SK-N-SH treated with all-trans-retinoic acid at 6 μM for 48 hours (cell line): ENCODE measurements around the gene TTLL13.
"Not testable (repeated sequence)": the region's sequence is repeated elsewhere in the genome, so short reads cannot be mapped to it uniquely, and the experiment has no call there.

Experiments used
- ATAC-seq: fragments of 200-7000 bp; cut with Tn5 transposase; 3 replicates; pipeline ENCODE4 v1.9.1; 2020; ENCODE audit warnings: mild to moderate bottlenecking, moderate library complexity
- BACH2 ChIP-seq: fragments of 250-450 bp; sonication (Bioruptor Pico); IDR thresholded peaks from 2 replicates; pipeline ENCODE4 v1.9.0; 2021; ENCODE audit warnings: mild to moderate bottlenecking, borderline replicate concordance
- CREB5 ChIP-seq: fragments of 250-450 bp; sonication (Bioruptor Pico); IDR thresholded peaks from 2 replicates; pipeline ENCODE4 v1.5.1; 2020; ENCODE audit warnings: low read depth, mild to moderate bottlenecking, moderate library complexity
- CSDC2 ChIP-seq: fragments of 250-450 bp; sonication (Bioruptor Pico); IDR thresholded peaks from 2 replicates; pipeline ENCODE4 v1.5.0; 2020; ENCODE audit warnings: mild to moderate bottlenecking, moderate library complexity
- CSRNP3 ChIP-seq: fragments of 250-450 bp; sonication (Bioruptor Pico); IDR thresholded peaks from 2 replicates; pipeline ENCODE4 v1.5.1; 2021; ENCODE audit warnings: mild to moderate bottlenecking, moderate library complexity
- ESRRG ChIP-seq: fragments of 250-450 bp; sonication (Bioruptor Pico); IDR thresholded peaks from 2 replicates; pipeline ENCODE4 v1.6.1; 2021; ENCODE audit warnings: mild to moderate bottlenecking
- GLIS3 ChIP-seq: fragments of 250-450 bp; sonication (Bioruptor Pico); IDR thresholded peaks from 2 replicates; pipeline ENCODE4 v1.5.0; 2020; ENCODE audit warnings: mild to moderate bottlenecking, moderate library complexity
- ISL1 ChIP-seq: fragments of 250-450 bp; sonication (Bioruptor Pico); IDR thresholded peaks from 2 replicates; pipeline ENCODE4 v2.1.2; 2022; ENCODE audit warnings: mild to moderate bottlenecking, moderate library complexity
- OSR1 ChIP-seq: fragments of 250-450 bp; sonication (Bioruptor Pico); IDR thresholded peaks from 2 replicates; pipeline ENCODE4 v1.8.0; 2022; ENCODE audit warnings: moderate library complexity, mild to moderate bottlenecking, inconsistent platforms
- PATZ1 ChIP-seq: fragments of 250-450 bp; sonication (Bioruptor Pico); IDR thresholded peaks from 2 replicates; pipeline ENCODE4 v1.8.0; 2020; ENCODE audit warnings: mild to moderate bottlenecking, moderate library complexity, borderline replicate concordance
- POU6F1 ChIP-seq: fragments of 250-450 bp; sonication (Bioruptor Pico); IDR thresholded peaks from 2 replicates; pipeline ENCODE4 v1.8.0; 2021; ENCODE audit warnings: low read depth, mild to moderate bottlenecking, moderate library complexity, borderline replicate concordance
- PPARA ChIP-seq: fragments of 250-450 bp; sonication (Bioruptor Pico); IDR thresholded peaks from 2 replicates; pipeline ENCODE4 v1.5.0; 2020; ENCODE audit warnings: mild to moderate bottlenecking, borderline replicate concordance
- RARB ChIP-seq: fragments of 250-450 bp; sonication (Bioruptor Pico); IDR thresholded peaks from 2 replicates; pipeline ENCODE4 v1.8.0; 2021; ENCODE audit warnings: mild to moderate bottlenecking, moderate library complexity
- TCF4 ChIP-seq: fragments of 250-450 bp; sonication (Bioruptor Pico); IDR thresholded peaks from 2 replicates; pipeline ENCODE4 v1.8.0; 2021; ENCODE audit warnings: mild to moderate bottlenecking, moderate library complexity, borderline replicate concordance
- TOX ChIP-seq: fragments of 250-450 bp; sonication (Bioruptor Pico); IDR thresholded peaks from 2 replicates; pipeline ENCODE4 v1.8.0; 2021; ENCODE audit warnings: mild to moderate bottlenecking, moderate library complexity, borderline replicate concordance
- TSHZ2 ChIP-seq: fragments of 250-450 bp; sonication (Bioruptor Pico); IDR thresholded peaks from 2 replicates; pipeline ENCODE4 v1.5.0; 2020; ENCODE audit warnings: mild to moderate bottlenecking, moderate library complexity
- ZC3H10 ChIP-seq: fragments of 250-450 bp; sonication (Bioruptor Pico); IDR thresholded peaks from 2 replicates; pipeline ENCODE4 v1.5.1; 2021; ENCODE audit warnings: mild to moderate bottlenecking, moderate library complexity
- ZFP3 ChIP-seq: fragments of 250-450 bp; sonication (Bioruptor Pico); IDR thresholded peaks from 2 replicates; pipeline ENCODE4 v1.5.0; 2020; ENCODE audit warnings: mild to moderate bottlenecking, moderate library complexity
- ZFP30 ChIP-seq: fragments of 450-650 bp; formaldehyde crosslinking; IDR thresholded peaks from 2 replicates; pipeline ENCODE4 v1.5.0; 2022; ENCODE audit warnings: mild to moderate bottlenecking, moderate library complexity
- ZNF70 ChIP-seq: fragments of 450-650 bp; formaldehyde crosslinking; IDR thresholded peaks from 2 replicates; pipeline ENCODE4 v1.5.0; 2020; ENCODE audit warnings: mild to moderate bottlenecking, moderate library complexity
- ZNF8 ChIP-seq: fragments of 450-650 bp; formaldehyde crosslinking; IDR thresholded peaks from 2 replicates; pipeline ENCODE4 v1.5.0; 2020; ENCODE audit warnings: mild to moderate bottlenecking, moderate library complexity

Gene TTLL13

GRCh38 chr15:90259524-90259923 is 10.2 kb downstream of the TTLL13 start:
- TF ChIP-seq ZC3H10 (CRISPR knock-in tag) = no peak
- no peak for TF ChIP-seq TSHZ2 (CRISPR knock-in tag)
- TF ChIP-seq BACH2 (CRISPR knock-in tag) = no peak
- TF ChIP-seq ISL1 (CRISPR knock-in tag) = no peak
- no peak for TF ChIP-seq TOX (CRISPR knock-in tag)
- no peak for TF ChIP-seq TCF4
- no peak for TF ChIP-seq POU6F1 (CRISPR knock-in tag)
- TF ChIP-seq CREB5 (CRISPR knock-in tag) = no peak
- TF ChIP-seq PATZ1 (CRISPR knock-in tag) = no peak
- no peak for TF ChIP-seq CSDC2 (CRISPR knock-in tag)

GRCh38 chr15:90260731-90261130 is 11.4 kb downstream of the TTLL13 start:
- ATAC-seq = not testable (repeated sequence)

More at GRCh38 chr15:90259524-90259923, 10.2 kb downstream of the TTLL13 start:
- ATAC-seq = no peak

GRCh38 chr15:90261811-90262210 is 12.5 kb downstream of the TTLL13 start:
- TF ChIP-seq POU6F1 (CRISPR knock-in tag) (no peak), ZNF70 (CRISPR knock-in tag) (no peak), GLIS3 (CRISPR knock-in tag) (no peak), PATZ1 (CRISPR knock-in tag) (no peak), PPARA (CRISPR knock-in tag) (no peak), OSR1 (CRISPR knock-in tag) (no peak), CSDC2 (CRISPR knock-in tag) (no peak), ZFP3 (CRISPR knock-in tag) (no peak), ESRRG (CRISPR knock-in tag) (no peak), TCF4 (no peak), ZFP30 (no peak), RARB (CRISPR knock-in tag) (no peak), ZC3H10 (CRISPR knock-in tag) (no peak), CREB5 (CRISPR knock-in tag) (no peak), CSRNP3 (CRISPR knock-in tag) (no peak), ZNF8 (CRISPR knock-in tag) (no peak), ISL1 (CRISPR knock-in tag) (no peak)
- no peak for ATAC-seq
